ENCODE results near the gene ZYG11B. TPM values are rescaled to one million over a fixed set of nuclear protein-coding genes. Genes with fewer than 3 reads are reported as not detected.
A peak's percentile ranks its signal among the peaks of the same experiment; 100 is the strongest.
"Not testable (repeated sequence)": the region's sequence is repeated elsewhere in the genome, so short reads cannot be mapped to it uniquely, and the experiment has no call there.

Gene ZYG11B
- total RNA-seq, 1 experiment from 2014 or later = 18.3 TPM

GRCh38 chr1:52751589-52752483 is 25.6 kb downstream of the ZYG11B start:
- DNase-seq (ENCODE audit: low read depth) = no peak

GRCh38 chr1:52752484-52752826 is 26.2 kb downstream of the ZYG11B start:
- no peak for DNase-seq (ENCODE audit: low read depth)

- no peak for DNase-seq (ENCODE audit: low read depth)
Observed at GRCh38 chr1:52753169-52753568, 26.9 kb downstream of the ZYG11B start.

- no peak for DNase-seq (ENCODE audit: low read depth)
Observed at GRCh38 chr1:52756020-52756419, 29.8 kb downstream of the ZYG11B start.

GRCh38 chr1:52759908-52760307 is 33.7 kb downstream of the ZYG11B start:
- DNase-seq (ENCODE audit: low read depth) = no peak

GRCh38 chr1:52767596-52768280 is 41.5 kb downstream of the ZYG11B start:
- no peak for DNase-seq (ENCODE audit: low read depth)

- no peak for DNase-seq (ENCODE audit: low read depth)
Observed at GRCh38 chr1:52769346-52770033, 43.2 kb downstream of the ZYG11B start.

- no peak for DNase-seq (ENCODE audit: low read depth)
Observed at GRCh38 chr1:52771384-52771783, 45.1 kb downstream of the ZYG11B start.

GRCh38 chr1:52786148-52786547 is 59.9 kb downstream of the ZYG11B start:
- no peak for DNase-seq (ENCODE audit: low read depth)

- DNase-seq (ENCODE audit: low read depth) = not testable (repeated sequence)
Observed at GRCh38 chr1:52790429-52790828, 64.2 kb downstream of the ZYG11B start.

- DNase-seq (ENCODE audit: low read depth) = no peak
Observed at GRCh38 chr1:52792036-52792435, 65.8 kb downstream of the ZYG11B start.

GRCh38 chr1:52793717-52794116 is 67.5 kb downstream of the ZYG11B start:
- not testable (repeated sequence) for DNase-seq (ENCODE audit: low read depth)

- no peak for DNase-seq (ENCODE audit: low read depth)
Observed at GRCh38 chr1:52795464-52795863, 69.2 kb downstream of the ZYG11B start.

GRCh38 chr1:52798331-52798730 is 72.1 kb downstream of the ZYG11B start:
- no peak for DNase-seq (ENCODE audit: low read depth)

GRCh38 chr1:52801011-52801410 is 74.8 kb downstream of the ZYG11B start:
- DNase-seq (ENCODE audit: low read depth) = no peak

- DNase-seq (ENCODE audit: low read depth) = not testable (repeated sequence)
Observed at GRCh38 chr1:52804083-52804482, 77.8 kb downstream of the ZYG11B start.

GRCh38 chr1:52814465-52814864 is 88.2 kb downstream of the ZYG11B start:
- DNase-seq (ENCODE audit: low read depth) = peak; percentile 11

GRCh38 chr1:52820830-52821229 is 94.6 kb downstream of the ZYG11B start:
- not testable (repeated sequence) for DNase-seq (ENCODE audit: low read depth)

GRCh38 chr1:52825868-52826267 is 99.6 kb downstream of the ZYG11B start:
- DNase-seq (ENCODE audit: low read depth) = no peak

GRCh38 chr1:52834798-52835197 is 108.5 kb downstream of the ZYG11B start:
- DNase-seq (ENCODE audit: low read depth) = no peak

GRCh38 chr1:52836035-52836434 is 109.8 kb downstream of the ZYG11B start:
- no peak for DNase-seq (ENCODE audit: low read depth)

- DNase-seq (ENCODE audit: low read depth) = not testable (repeated sequence)
Observed at GRCh38 chr1:52839175-52839574, 112.9 kb downstream of the ZYG11B start.
